DMS53 (cell line): ENCODE data around the gene TRNP1.

ENCODE experiments used
- DNase-seq: peaks from one replicate; lab custom pipeline; 2025; lab: John Stamatoyannopoulos, UW

The TRNP1 gene

DNA sequence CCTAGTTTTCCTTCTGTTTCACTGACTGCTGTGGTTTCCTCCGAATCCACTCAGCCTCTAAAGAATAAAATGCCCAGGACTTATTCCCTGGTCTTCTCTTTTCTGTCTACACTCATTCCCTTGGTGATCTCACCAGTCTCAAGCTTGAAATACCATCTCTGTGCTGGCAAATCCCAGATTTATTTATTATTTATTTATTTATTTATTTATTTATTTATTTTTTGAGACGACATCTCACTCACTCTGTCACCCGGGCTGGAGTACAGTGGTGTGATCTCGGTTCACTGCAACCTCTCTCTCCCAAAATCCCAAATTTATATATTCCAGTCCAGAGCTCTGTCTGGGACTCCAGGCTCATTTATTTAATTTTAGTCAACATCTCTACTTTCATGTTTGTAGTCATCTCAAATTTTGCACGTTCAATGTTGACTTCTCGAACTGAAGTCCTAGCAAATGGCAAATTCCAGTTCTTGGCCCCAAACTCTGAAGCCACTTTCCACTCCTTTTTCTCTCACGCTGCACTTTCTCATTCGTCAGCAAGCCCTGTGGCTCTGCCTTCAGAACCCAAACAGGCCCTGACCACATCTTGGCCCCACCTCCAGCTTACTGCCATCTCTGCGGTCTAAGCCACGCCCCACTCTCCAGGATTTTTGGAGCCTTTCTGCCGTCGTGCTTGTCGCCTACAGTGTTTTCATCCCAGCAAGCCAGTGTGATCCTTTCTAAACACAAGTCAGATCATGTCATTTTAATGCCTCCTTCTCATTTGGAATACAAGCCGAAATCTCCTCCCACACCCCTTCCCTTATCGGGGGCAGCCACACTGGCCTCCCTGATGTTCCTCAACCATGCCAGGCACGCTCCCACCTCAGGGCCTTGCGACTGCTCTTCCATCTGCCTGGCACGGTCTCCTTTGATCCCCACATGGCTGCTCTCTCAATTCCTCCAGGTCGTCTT is 33.4 kb downstream of the TRNP1 start:
- DNase-seq, result peak; percentile 81

DNA sequence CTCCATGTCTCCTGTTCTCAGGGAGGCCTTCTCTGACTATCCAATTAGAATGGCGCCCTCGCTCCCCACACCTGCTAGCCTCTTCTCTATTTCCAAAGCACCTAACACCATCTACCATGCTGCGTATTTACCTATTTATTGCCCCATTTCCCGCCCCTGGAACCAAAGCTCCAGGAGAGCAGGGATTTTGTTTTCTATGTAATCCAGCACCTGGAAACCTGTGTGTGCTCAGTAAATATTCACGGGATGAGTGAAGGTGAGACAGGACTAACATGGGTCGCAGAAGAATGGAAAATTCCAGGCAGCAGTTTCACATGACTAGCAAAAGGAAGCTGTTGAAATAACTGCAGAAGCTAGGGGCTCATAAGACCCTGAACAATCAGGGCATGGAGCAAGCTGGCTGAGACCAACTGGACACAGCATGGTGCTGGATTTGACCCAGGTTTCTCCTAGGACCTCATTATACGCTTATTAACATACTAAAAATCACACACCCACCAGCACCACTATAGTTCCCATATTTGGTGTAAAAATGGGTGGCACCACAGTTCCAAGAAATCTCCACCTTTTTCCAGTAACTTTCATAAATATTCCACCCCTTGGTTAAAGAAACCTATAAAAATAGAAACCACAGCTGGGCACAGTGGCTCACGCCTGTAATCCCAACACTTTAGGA is 34.2 kb downstream of the TRNP1 start:
- DNase-seq, result peak; percentile 90

DNA sequence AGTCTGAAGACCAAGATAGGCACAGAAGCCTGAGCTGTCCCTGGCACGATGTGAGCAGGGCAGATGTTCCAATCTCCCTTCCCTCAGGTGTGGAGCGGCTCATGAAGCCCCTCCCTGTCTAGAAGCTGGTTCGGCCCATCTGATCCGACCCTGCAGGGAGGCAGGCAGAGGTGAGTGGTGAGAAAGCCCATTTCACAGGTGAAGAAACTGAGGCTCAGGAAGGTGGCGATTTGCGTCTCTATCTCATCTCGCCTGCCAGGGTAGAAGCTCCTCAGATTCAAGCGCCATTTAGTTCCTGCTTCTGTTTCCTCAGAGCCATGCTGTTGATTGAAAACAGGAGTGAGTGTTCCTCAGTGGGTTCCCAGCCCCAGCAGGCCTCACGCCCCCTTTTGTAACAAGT is 36.0 kb downstream of the TRNP1 start:
- DNase-seq, result no peak

DNA sequence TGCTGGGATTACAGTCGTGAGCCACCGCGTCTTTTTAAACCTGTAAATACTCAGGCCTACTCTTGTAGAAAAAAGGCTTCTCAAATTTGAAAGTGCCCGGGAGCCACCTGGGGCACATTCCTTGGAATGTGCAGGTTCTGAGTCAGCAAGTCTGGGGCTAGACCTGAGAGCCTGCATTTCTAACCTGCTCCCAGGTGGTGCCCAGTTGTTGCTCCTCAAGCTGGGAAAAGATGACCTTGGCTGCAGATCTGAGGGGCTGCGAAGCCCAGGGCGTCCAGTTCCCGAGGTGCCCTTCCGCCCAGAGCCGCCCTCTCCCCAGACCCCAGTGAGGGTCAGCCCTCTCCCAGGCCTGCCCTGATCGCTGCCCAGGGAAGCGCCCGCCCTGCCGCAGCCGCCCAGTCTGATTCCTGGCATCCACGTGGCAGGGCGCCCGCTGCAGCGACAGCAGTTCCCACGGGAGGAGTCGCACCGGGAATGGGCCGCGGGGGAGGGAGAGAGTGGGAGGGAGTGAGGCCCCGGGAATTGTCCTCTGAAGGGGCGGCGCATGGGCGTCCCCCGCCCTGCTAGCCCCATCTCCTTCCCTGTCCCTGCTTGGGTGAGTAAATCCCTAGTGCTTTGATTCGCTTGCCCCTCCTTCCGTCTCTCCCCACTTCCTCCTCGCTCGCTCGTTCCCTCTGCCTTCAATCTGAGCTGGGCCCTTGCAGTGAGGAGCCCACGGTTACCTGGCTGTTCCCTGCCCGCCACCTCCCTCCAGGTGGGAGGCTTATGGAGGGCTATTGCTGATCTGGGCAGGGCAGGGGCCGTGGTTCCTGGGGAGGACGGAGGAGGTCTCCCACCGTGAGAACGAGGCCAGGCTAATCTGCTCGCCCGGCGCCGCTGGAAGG is 38.0 kb downstream of the TRNP1 start:
- peak; percentile 93 for DNase-seq

DNA sequence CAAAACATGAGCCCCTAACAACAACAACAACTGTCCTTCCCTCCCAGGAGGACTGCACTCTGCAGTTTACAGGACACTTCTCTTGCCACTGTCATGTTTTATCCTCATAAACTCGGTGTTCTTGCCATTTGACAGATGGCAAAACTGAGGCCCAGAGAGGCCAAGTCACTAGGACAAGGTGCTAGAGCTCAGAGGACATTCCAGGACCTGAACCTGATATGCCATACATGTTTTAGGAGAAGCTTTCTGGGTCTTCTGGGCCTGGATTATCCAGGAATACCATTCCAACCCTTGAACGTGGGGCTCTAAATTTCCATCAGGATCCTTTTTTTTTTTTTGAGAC is 38.6 kb downstream of the TRNP1 start:
- no peak for DNase-seq

DNA sequence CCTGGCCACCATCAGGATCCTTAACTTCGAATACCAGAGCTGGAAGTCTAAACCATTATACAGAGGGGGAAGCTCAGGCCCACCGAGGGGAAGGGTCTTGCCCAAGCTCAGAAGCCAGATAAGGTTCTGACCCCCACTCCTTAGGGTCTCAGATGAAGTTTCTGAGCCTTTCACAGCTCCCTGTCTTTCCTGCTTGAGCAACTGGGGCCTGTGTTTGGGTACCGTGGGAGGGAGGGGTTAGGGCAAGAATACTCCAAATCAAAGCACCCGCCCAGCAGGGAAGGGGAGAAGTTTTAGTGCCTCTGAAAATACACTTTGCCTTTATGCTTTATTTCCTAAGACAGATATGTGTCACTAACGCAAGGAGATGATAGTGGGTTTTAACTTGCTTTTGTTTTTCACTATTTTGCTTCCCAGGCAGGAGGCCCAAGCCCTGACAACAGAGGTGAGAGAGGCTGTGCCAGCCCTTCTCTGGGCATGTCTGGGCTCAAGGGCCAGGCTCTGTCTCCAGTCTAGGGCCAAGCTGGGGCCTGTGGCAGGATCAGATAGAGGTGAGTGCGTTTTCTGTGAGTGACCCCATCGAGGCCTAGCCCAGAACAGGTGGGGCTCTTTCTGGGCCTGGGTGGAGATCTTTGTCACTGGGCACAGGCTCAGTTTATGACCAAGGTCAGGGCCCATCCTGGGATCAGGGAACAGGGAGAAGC is 39.7 kb downstream of the TRNP1 start:
- DNase-seq, result peak; percentile 44

DNA sequence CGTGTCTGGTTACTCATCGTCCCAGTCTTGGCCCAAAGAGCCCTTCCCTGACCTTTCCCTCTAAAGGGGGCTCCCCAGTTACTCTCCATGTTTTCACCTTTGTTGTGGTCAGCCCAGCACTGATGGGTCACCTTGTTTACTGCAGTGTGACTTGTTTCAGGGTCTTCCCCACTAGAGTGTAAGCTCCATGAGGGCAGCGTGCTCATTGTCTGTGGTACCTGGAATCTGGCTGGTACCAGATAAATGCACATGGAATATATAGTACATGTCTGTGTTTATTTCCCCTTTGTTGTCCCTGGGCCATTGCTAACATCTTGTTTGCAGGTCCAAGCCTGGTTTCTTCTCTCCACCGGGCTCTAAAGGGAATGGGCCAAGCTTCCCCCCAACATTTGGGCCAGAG is 41.9 kb downstream of the TRNP1 start:
- no peak for DNase-seq

DNA sequence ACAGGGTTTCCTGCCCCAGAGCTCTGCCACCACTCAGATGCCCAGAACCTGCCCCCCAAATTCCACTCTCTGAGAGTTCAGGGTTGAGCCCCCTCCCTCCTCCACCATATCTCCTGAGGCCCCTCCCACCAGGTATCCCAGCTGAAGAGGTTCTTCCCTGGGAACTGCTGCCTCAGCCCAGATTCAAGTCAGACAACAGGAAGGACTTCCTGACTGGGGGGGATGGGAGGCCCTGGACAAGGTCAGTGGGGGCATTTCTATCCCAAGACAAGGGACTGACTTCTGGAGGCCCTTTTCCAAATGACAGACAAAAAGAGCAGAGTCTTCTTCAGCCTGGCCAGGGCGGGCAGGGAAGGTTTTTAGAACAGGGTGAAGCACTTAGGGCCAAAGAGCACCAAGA is 43.2 kb downstream of the TRNP1 start:
- no peak for DNase-seq

DNA sequence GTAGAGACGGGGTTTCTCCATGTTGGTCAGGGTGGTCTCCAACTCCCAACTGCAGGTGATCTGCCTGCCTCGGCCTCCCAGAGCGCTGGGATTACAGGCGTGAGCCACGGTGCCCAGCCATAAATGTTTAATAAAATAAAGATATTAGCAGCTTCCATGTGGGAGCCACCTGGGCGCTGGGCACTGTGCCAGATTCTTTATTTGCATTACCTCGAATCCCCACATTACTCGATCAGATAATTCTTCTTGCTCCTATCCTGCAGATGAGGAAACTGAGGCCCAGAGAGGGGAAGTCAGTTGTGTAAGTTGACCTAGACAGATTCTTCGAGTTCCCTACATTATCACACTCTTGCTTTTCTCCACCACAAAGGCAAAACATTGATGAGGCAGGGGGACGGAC is 44.0 kb downstream of the TRNP1 start:
- no peak for DNase-seq

DNA sequence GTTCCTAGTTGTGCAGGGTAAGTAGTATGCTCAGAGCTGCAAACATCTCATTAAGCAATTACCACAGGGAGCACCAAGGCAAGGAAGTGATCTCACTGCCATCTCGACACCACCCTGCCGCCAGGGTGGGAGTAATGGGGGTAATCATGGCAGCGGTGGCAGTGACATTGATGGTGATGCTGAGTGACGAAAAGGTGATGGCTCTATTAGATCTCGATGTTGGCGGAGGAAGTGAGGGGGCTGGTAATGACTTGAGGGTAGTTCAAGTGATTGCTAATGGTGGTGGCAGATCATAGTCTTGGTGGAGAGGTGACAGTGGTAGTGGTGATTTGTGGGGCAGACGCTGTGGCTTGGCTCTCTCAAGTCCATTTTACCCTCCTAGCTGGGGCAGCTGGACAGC is 44.5 kb downstream of the TRNP1 start:
- no peak for DNase-seq

DNA sequence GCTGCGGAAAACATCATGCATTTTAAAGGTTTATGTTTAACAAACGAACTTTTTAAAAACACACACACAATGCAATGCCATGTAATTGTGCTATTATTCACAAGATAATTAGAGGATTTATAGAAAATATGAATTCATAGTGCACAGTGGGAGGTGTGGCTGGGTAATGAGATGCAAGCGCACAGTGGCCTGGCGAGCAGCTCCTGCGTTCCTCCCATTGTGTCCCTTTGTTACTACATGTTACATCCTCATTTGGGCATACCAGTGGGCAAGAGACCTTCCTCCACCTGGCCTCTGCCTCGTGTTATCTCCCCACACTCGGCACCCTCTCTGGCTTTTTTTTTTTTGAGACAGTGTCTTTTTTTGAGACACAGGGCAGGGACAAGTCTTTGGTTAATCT is 49.2 kb downstream of the TRNP1 start:
- no peak for DNase-seq

DNA sequence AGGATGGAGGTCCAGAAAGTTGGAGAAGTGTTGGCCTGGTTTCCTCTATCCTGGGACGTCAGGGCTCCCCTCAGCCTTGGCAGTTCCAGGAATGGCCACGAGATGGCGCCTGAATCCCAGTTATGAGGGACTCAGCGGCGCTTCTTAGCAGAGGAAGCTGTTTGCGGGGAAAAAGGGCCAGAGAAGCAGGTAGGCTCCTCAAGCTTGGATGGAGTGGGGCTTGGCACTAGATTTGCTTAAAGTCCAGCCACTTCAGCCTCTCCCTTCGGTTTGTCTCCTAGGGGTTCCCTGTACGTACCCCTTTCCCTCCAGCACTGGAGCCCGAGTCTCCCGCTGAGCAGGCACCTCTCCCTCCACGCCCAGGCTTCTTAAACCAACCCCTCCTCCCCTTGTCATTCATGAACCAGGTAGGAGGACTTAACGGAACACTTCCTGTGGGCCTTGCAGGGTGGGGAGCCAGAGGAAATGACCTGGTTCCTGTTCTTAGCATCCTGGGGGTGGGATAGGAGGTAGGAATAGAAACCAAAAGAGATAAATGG is 51.2 kb downstream of the TRNP1 start:
- peak; percentile 87 for DNase-seq

DNA sequence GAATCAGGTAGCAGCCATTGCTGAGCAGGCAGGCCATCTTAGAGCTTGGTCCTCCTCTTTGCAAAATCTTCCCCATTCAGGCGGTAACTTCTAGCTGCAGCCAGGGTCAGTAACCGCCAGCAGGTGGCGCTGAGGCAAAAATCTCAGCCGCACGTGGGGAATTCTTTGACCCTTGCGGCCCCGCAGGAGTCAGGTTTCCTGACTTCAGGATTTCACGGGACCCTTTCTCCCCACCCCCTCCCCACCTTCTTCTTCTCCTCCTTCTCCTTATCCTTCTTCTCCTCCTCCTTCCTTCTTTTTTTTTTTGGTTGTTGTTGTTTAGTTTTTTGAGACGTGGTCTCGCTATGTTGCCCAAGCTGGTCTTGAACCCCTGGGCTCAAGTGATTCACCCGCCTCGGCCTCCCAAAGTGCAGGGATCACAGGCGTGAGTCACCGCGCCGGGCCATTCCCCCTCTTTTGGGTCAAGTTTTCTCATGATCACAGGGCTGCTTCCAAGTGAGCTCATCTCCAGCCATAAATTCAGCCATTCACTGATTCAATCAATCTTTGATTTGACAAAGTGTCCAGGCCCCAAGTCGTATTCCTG is 52.6 kb downstream of the TRNP1 start:
- peak; percentile 75 for DNase-seq

DNA sequence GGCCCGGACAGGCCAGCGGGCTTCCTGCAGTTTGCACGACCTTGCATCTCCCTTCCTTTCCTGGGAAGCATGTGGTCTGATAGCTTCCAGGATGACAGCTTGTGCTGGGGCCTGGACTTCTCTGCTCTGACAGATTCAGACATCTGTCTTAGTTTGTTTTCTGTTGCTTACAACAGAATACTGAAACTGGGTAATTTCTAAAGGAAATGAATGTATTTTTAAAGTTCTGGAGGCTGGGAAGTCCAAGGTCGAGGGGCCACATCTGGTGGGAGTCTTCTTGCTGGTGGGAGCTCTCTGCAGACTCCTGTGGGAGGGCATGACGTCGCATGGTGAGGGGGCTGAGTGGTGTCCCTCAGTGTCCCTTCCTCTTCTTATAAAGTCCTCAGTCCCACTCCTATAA is 54.4 kb downstream of the TRNP1 start:
- no peak for DNase-seq

DNA sequence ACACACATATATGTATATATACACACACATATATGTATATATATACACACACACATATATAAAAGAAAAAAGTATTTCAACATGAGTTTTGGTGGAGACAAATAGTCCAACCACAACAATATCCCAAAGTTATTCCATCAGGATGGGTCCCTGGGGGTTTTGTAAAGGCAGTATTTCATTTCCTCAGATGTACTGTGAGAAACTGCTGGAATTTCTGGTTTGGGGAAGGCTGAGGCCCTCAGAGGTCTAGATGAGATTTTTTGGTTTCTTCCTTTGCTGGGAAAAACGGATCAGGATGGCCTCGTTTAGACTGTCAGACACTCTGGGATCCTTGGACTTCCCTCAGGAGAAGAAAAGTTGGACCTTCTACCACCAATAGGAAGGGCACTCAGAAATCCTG is 55.6 kb downstream of the TRNP1 start:
- no peak for DNase-seq

DNA sequence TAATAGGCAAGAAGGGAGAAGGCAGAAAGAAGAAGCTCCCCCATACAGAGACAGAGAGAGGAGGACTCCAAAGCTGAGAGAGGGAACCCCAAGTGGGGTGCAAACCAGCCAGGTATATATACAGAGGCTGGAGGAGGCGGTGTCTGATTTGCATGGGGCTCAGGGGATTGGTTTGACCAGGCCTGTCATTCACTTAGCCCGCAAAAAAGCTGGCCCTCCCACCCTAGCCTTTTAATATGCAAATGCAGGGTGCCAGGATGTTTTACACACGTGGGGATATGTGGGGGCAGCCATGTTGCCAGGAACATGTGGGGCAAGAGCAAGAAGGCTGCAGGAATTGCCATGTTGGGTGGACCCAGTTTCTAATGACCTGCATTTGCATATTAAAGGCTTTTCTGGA is 56.1 kb downstream of the TRNP1 start:
- DNase-seq, result no peak
